ENCODE data around the gene VMO1.

DNA sequence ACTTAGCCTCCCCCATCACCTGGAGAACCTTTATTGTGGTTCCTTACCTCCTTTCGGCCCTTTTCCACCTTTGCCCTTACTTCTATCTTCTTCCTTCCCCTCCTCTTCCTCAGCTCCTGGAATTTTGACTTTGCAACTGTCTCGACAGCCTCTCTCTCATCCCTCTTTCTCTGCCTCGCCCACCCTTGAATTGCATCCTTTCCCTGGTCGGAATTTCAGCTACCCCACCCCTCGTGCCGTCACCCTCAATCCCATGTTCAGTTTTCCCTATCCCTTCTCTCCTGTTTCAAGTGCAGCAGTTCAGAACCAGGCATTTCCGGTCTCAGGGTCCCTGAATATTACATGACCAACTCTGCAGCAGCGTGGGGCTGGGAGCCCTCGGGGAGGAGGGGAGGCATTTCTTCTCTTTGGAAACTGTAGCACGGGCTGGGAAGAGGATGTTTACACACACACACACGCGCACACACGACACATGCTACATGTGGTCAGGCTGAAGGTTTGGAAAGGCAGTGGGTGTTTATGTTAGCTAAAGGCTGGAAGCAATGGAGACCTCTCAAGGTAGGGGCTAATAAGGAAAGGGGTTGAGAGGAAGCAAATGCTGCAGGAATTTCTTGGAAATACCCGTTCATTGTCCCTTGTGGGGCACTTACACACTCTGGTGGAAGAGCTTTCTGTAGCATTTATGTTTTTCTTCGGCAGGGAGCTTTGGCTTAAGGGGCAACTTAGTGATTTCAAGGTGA lies 47.9 kb upstream of the VMO1 start:
- TF ChIP-seq CTCF (optimal IDR thresholded peaks at IDR 0.05 in 1 of 3, IDR thresholded peaks at IDR 0.05 in 1 of 3, conservative IDR thresholded peaks at IDR 0.05 in 1 of 3; ENCODE audit: extremely low read depth in 1 of 3, insufficient read depth in 2 of 3, low read length in 3 of 3) (no peak), EZH2 (IDR thresholded peaks at IDR 0.05; ENCODE audit: low read length) (no peak)

All from keratinocyte (primary cell).